Tibial artery (tissue), 4 donors: ENCODE data around the gene GNL3.

Source experiments
- DNase-seq, 2 donors: peaks; one replicate each; pipeline ENCODE4 v3.0.0-alpha.2; 2019
- H3K27ac ChIP-seq, 2 donors: fragments of 200-600 bp; sonication (generic) in 1 of 2; 1 replicate in 1 of 2; 2 replicates in 1 of 2; pipeline ENCODE4 v1.5.1; 2018 to 2019; ENCODE audit warnings: mild to moderate bottlenecking in 1 of 2
- H3K27me3 ChIP-seq, 2 donors: fragments of 200-600 bp; sonication (generic) in 1 of 2; one replicate each; pipeline versions ENCODE4 v1.5.1 to v1.6.0; 2016 to 2019
- H3K36me3 ChIP-seq, 3 donors: fragments of 200-600 bp; sonication (generic) in 2 of 3; one replicate each; pipeline ENCODE4 v1.5.1; 2016 to 2019; ENCODE audit warnings: mild to moderate bottlenecking in 2 of 3
- H3K4me1 ChIP-seq, 4 donors: fragments of 200-600 bp; sonication (generic) in 2 of 4; 1 replicate in 3 of 4; 2 replicates in 1 of 4; pipeline ENCODE4 v1.5.1; 2016 to 2019
- H3K4me3 ChIP-seq, 2 donors: fragments of 200-600 bp; sonication (generic) in 1 of 2; 1 replicate in 1 of 2; 2 replicates in 1 of 2; pipeline ENCODE4 v1.5.1; 2018 to 2019; ENCODE audit warnings: mild to moderate bottlenecking in 2 of 2
- H3K9me3 ChIP-seq, 3 donors: fragments of 200-600 bp; sonication (generic) in 1 of 3; one replicate each; pipeline ENCODE4 v1.5.1; 2016 to 2019
- CTCF ChIP-seq, 2 experiments: fragments of 200-600 bp in 1 of 2; fragments of 450-650 bp in 1 of 2; IDR thresholded peaks; one replicate each; pipeline ENCODE4 v1.5.1; 2017 to 2019; ENCODE audit warnings: antibody characterized with exemption in 2 of 2, mild to moderate bottlenecking in 1 of 2, moderate library complexity in 1 of 2
- intact Hi-C: fragments of 100-400 bp; cut with DNase I; formaldehyde crosslinking; loops from one replicate; pipeline ENCODE4 v1.15.0; 2023; ENCODE audit warnings: low total_unique reads

The GNL3 gene

DNA sequence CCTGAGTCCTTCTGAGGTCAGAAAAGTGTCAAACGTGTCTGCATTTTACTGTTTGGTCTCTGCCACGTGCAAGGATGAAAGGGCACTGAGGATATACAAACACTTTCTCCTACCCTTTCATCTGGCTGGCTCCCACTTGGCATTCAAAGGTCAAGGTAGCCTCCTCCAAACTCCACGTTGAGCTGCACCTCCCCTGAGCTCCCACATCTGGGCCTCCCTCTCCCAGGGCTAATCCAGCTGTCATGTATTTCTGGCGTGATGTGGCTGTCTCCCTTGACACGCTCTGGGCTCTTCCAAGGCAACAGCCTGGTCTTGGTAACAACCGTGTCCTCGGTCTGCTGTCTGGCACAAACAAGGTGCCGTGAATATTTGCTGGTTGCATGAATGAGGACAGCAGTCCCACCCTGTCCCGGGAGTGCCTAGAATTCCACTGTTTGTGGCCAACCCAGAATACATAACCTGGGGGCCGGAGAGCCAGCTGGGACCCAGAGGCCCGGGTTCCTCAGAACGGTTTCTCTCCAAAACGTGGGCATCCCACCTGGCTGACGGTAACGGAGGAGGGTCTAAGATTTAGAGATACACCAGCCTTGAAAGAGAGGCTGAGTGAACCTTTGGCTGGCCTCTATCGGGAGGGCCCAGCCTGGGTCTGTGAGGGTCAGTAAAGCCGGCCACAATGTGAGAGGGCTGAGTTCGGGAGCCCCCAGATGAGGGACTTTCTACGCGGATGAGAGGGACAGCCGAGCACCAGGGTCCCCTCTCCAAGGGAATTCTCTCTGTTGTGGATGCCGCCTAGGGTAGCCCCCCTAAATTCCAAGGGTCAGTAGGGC lies 19.0 kb downstream of the GNL3 start:
- Histone ChIP-seq H3K4me1 (peaks cover 0 to 48% (median 33%) of the 10 kb centered on the region in 4 donors), H3K27me3 (no peaks in the 10 kb centered on the region), H3K4me3 (peak overlapping the region; percentile 74 to 76), H3K36me3 (peaks cover 11 to 19% (median 18%) of the 10 kb centered on the region in 3 donors), H3K9me3 (no peaks in the 10 kb centered on the region), H3K27ac (peak overlapping the region; percentile 92 to 95)
- DNase-seq, result peak in 1 of 2 donors; percentile 72
- no peak for TF ChIP-seq CTCF (IDR thresholded peaks at IDR 0.05)
- intact Hi-C loops, result no loop called here

DNA sequence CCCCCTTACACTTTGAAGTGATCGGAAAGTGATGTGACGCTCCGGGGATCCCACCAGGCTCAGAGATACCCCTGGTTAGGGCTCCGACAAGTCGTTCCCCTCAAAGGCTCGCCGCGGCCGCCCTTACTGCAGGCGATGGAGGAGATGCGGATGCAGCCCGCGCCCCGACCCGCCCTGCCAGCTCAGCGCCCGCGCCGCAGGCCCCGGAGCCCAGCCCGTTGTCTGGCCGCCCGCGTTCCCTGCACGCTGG lies 19.5 kb downstream of the GNL3 start:
- Histone ChIP-seq H3K4me3 (peak overlapping the region; percentile 74 to 76), H3K36me3 (peaks cover 8 to 18% (median 14%) of the 10 kb centered on the region in 3 donors), H3K27me3 (no peaks in the 10 kb centered on the region), H3K9me3 (no peaks in the 10 kb centered on the region), H3K27ac (peak overlapping the region; percentile 92 to 95), H3K4me1 (peaks cover 0 to 48% (median 33%) of the 10 kb centered on the region in 4 donors)
- no peak for DNase-seq
- intact Hi-C loops, result no loop called here
- no peak for TF ChIP-seq CTCF (IDR thresholded peaks at IDR 0.05)

DNA sequence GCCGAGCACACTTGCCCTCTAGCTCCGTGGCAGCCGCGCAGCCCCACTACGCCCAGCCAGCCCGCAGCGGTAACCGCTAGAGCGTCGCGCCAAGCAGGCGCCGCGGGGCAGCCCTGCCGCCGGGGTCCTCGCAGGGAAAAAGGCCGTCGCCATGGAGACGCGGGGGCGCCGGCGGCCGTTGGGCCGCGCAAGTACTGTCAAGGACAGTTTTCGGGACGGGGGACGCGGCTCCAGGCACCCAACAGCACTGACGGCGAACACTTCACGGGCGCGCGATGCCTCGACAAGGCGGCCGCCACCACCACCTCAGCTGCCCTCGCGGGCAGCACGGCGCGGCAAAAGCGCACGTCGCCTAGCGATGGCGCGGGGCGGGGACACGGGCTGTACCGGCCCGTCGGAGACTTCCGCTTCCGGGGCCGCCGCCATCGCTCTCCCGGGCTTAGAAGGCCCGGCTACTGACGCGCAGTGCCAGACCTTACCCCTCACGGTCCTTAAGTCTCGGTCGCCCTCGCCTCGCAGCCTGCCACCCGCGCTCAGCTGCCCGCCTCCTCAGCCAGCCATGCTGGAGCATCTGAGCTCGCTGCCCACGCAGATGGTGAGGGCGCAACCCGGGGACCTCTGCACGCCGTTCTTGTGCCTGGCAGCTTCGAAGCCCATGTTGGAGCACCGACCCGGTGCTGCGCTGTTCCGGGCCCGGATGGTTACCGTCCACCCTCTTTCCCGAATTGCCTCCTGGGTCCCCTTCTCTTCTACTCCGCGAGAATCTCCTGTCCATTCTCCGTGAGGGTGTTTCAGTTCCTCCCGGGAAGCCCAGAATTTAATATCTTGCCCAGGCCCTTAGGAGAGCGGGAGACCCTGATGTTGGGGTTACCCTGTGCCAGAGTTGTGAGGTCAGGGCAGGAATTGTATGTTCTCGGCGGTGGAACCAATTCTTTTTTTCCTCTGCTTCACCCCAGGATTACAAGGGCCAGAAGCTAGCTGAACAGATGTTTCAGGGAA lies 20.2 kb downstream of the GNL3 start, which contains the start of the genes GLT8D1 and SPCS1:
Gene GLT8D1 (minus strand): TSS at position 104 of the 999 bp plus-strand sequence. CDS start 5,331 bp downstream, outside the sequence.
Gene SPCS1 (plus strand): TSS at position 419 of the 999 bp plus-strand sequence. CDS start 141 bp downstream, at position 560.
- Histone ChIP-seq H3K4me3 (peak within 1 kb of the TSS; percentile 74 to 76), H3K4me1 (peaks cover 0 to 48% (median 33%) of the 10 kb centered on the region in 4 donors), H3K27ac (peak within 1 kb of the TSS; percentile 92 to 95), H3K36me3 (peaks cover 8 to 18% (median 14%) of the 10 kb centered on the region in 3 donors), H3K27me3 (no peaks in the 10 kb centered on the region), H3K9me3 (no peaks in the 10 kb centered on the region)
- intact Hi-C loops, result no loop called here
- peak; percentile 77 to 91 for DNase-seq
- TF ChIP-seq CTCF (IDR thresholded peaks at IDR 0.05), result no peak

- no peak for DNase-seq
- H3K4me3 ChIP-seq, result peak overlapping the region in 1 of 2 donors; percentile 76
- H3K27me3 ChIP-seq, result no peaks in the 10 kb centered on the region
- H3K27ac ChIP-seq, result no peak overlapping the region
- H3K9me3 ChIP-seq, result no peaks in the 10 kb centered on the region
- peaks cover 15 to 22% (median 18%) of the 10 kb centered on the region in 3 donors for H3K36me3 ChIP-seq
- TF ChIP-seq CTCF (IDR thresholded peaks at IDR 0.05), result no peak
- H3K4me1 ChIP-seq, result peaks cover 0 to 40% (median 32%) of the 10 kb centered on the region in 4 donors
- intact Hi-C loops, result no loop called here
These were observed 21.8 kb downstream of the GNL3 start for GRCh38 chr3:52707585-52707984.

- no peak for TF ChIP-seq CTCF (IDR thresholded peaks at IDR 0.05)
- H3K36me3 ChIP-seq, result peaks cover 15 to 24% (median 18%) of the 10 kb centered on the region in 3 donors
- H3K4me3 ChIP-seq, result no peak overlapping the region
- DNase-seq, result no peak
- H3K9me3 ChIP-seq, result no peaks in the 10 kb centered on the region
- H3K27ac ChIP-seq, result no peak overlapping the region
- intact Hi-C loops, result no loop called here
- H3K27me3 ChIP-seq, result no peaks in the 10 kb centered on the region
- peaks cover 0 to 19% (median 15%) of the 10 kb centered on the region in 4 donors for H3K4me1 ChIP-seq
These were observed 24.7 kb downstream of the GNL3 start for GRCh38 chr3:52710512-52710911.
